ENCODE measurements around the gene FOXP1. TPM values are rescaled to one million over a fixed set of nuclear protein-coding genes. Genes with fewer than 3 reads are reported as not detected.

The FOXP1 gene
- total and polyA plus RNA-seq, 9 of the 15 experiments (the other 6 are each of a cell fraction or from before 2014, with no cell fraction given), result 7.7 to 34.5 (median 13.7) TPM

- TF ChIP-seq ZNF764 (CRISPR knock-in tag; IDR thresholded peaks at IDR 0.05; ENCODE audit: low read depth) (no peak), ILF3 (IDR thresholded peaks at IDR 0.05; ENCODE audit: borderline replicate concordance) (no peak), ZFP36 (IDR thresholded peaks at IDR 0.05; ENCODE audit: low read depth, low read length, partially characterized antibody) (no peak), ZNF780A (CRISPR knock-in tag; IDR thresholded peaks at IDR 0.05) (no peak), NBN (IDR thresholded peaks at IDR 0.05; ENCODE audit: low read depth) (no peak), ZNF175 (CRISPR knock-in tag; IDR thresholded peaks at IDR 0.05; ENCODE audit: low read depth) (no peak), ZNF41 (CRISPR knock-in tag; conservative IDR thresholded peaks at IDR 0.05) (no peak), ZKSCAN8 (CRISPR knock-in tag; IDR thresholded peaks at IDR 0.05) (no peak), PHF21A (IDR thresholded peaks at IDR 0.05; ENCODE audit: borderline replicate concordance, low read depth) (no peak), ADNP (tag; IDR thresholded peaks at IDR 0.05) (no peak)
Measured at GRCh38 chr3:71122641-71123040, 460.9 kb downstream of the FOXP1 start (continued).

GRCh38 chr3:71121429-71122167 is 461.9 kb downstream of the FOXP1 start:
- H3K4me2 ChIP-seq (ENCODE audit: insufficient read depth, low read length), result no peak overlapping the region
- no peaks in the 10 kb centered on the region for H3K9me3 ChIP-seq (replicated peaks; ENCODE audit: control insufficient read depth, insufficient read depth, low read depth, low read length)
- H3K79me2 ChIP-seq (ENCODE audit: control insufficient read depth, insufficient read depth, low read length), result peaks cover 22% of the 10 kb centered on the region
- ATAC-seq (no peak), FAIRE-seq (no peak), DNase-seq (ENCODE audit: extremely low read depth in 1 of 4, low spot score in 3 of 4) (no peak)
- H3K27ac ChIP-seq (ENCODE audit: extremely low read depth, low read depth, low read length), result no peak overlapping the region
- WGBS (ENCODE audit: insufficient coverage, low coverage, missing lambda C conversion rate), result 80% methylated on average over 3 of the region's 3 CpGs
- no peak overlapping the region for H2AFZ ChIP-seq (ENCODE audit: low read depth, low read length)
- H3K36me3 ChIP-seq (ENCODE audit: control insufficient read depth, insufficient read depth, low read length), result no peaks in the 10 kb centered on the region
- H3K9ac ChIP-seq (ENCODE audit: insufficient read depth in 1 of 2, low read depth in 2 of 2, low read length in 2 of 2), result no peak overlapping the region
- in situ Hi-C loops (cut with MboI), result no loop called here
- no TSS peak for BruUV-seq (replicated peaks)
- no peaks in the 10 kb centered on the region for H3K9me1 ChIP-seq (ENCODE audit: control insufficient read depth, insufficient read depth, low read length)
- no peaks in the 10 kb centered on the region for H4K20me1 ChIP-seq (replicated peaks; ENCODE audit: control insufficient read depth, insufficient read depth, low read length)
- intact Hi-C loops (cut with micrococcal nuclease), result no loop called here
- ChIA-PET CTCF (ENCODE audit: low intra/inter-chr PET ratio) (no interaction called here), POLR2A (no interaction called here)
- H3K4me1 ChIP-seq (replicated peaks in 1 of 2; ENCODE audit: control insufficient read depth in 2 of 2, insufficient read depth in 2 of 2, low read length in 2 of 2), result no peaks in the 10 kb centered on the region
- no peak overlapping the region for H3K4me3 ChIP-seq
- H3K27me3 ChIP-seq (ENCODE audit: control insufficient read depth in 2 of 2, insufficient read depth in 2 of 2, low read length in 2 of 2), result no peaks in the 10 kb centered on the region
- no peak for TF ChIP-seq U2AF2 (optimal IDR thresholded peaks at IDR 0.05; ENCODE audit: low read depth, low read length)
- TF ChIP-seq CEBPZ (IDR thresholded peaks at IDR 0.05; ENCODE audit: borderline replicate concordance, low read depth, low read length), result no peak
- TF ChIP-seq ATF2 (CRISPR knock-in tag; IDR thresholded peaks at IDR 0.05), result no peak
- TF ChIP-seq USF1 (CRISPR knock-in tag; IDR thresholded peaks at IDR 0.05), result no peak
- no peak for TF ChIP-seq KLF16 (IDR thresholded peaks at IDR 0.05)
- no peak for TF ChIP-seq STAG1 (CRISPR knock-in tag; IDR thresholded peaks at IDR 0.05; ENCODE audit: borderline replicate concordance)
